HepG2 (cell line): ENCODE data around the gene PEMT. TPM values are rescaled to one million over a fixed set of nuclear protein-coding genes. Genes with fewer than 3 reads are reported as not detected.

Experiments used
- ATAC-seq: fragments of 200-7000 bp; cut with Tn5 transposase; 3 replicates; pipeline ENCODE4 v1.9.1; 2020; ENCODE audit warnings: mild to moderate bottlenecking, moderate library complexity
- BruUV-seq: library from RNA; stranded (reverse); fragments of 400-500 nt; replicated peaks from 2 replicates; lab custom pipeline; 2021; lab: Mats Ljungman, UMichigan
- CTCF ChIA-PET: fragments of 300-600 bp; formaldehyde crosslinking; extraction: SDS; loops from one replicate; lab custom pipeline; 2021; ENCODE audit warnings: low total read pairs, inconsistent platforms, low intra/inter-chr PET ratio; lab: Yijun Ruan, JAX
- POLR2A ChIA-PET: fragments of 350-600 bp; sonication (Branson Sonifier 250); formaldehyde crosslinking; loops from one replicate; lab custom pipeline; 2020; ENCODE audit warnings: antibody characterized with exemption, inconsistent platforms; lab: Yijun Ruan, JAX
- DNase-seq: peaks from one replicate; pipeline ENCODE4 v3.0.0-alpha.2; 2015; ENCODE audit warnings: low spot score
- FAIRE-seq: peaks from 3 replicates; lab custom pipeline; 2011; peaks lifted over from hg19 to GRCh38; lab: Jason Lieb, UNC
- H2AFZ ChIP-seq: one replicate; pipeline ENCODE4 v1.6.1; 2011; ENCODE audit warnings: low read length, inconsistent platforms
- H3K27ac ChIP-seq: fragments of 300-600 bp; 3 replicates; pipeline ENCODE4 v1.8.0; 2011; ENCODE audit warnings: mixed run types, mild to moderate bottlenecking, mixed read lengths, low read length, inconsistent platforms; ENCODE audit not compliant: insufficient read depth; ENCODE audit errors: extremely low read length
- H3K27me3 ChIP-seq, 2 experiments: fragments of 200-600 bp in 1 of 2; 2 replicates in 1 of 2; 3 replicates in 1 of 2; pipeline versions ENCODE4 v1.6.0 to v1.8.0; 2011; ENCODE audit warnings: low read length in 2 of 2, mild to moderate bottlenecking in 2 of 2, moderate library complexity in 2 of 2, inconsistent platforms in 1 of 2; ENCODE audit not compliant: insufficient read depth in 2 of 2, control insufficient read depth in 1 of 2
- H3K36me3 ChIP-seq, 2 experiments: fragments of 200-600 bp in 1 of 2; replicated peaks in 1 of 2; 2 replicates in 1 of 2; 3 replicates in 1 of 2; pipeline versions ENCODE4 v1.5.1 to v1.8.0; 2011; ENCODE audit warnings: low read length in 2 of 2, inconsistent platforms in 1 of 2; ENCODE audit not compliant: insufficient read depth in 2 of 2, control insufficient read depth in 1 of 2
- H3K4me1 ChIP-seq: 2 replicates; pipeline ENCODE4 v1.5.1; 2012; ENCODE audit warnings: low read length, inconsistent platforms; ENCODE audit not compliant: insufficient read depth
- H3K4me2 ChIP-seq: 2 replicates; pipeline ENCODE4 v1.6.0; 2011; ENCODE audit warnings: low read depth, low read length, inconsistent platforms
- H3K4me3 ChIP-seq, 3 experiments: fragments of 200-600 bp in 1 of 3; sonication (generic), shearing (Covaris generic) in 1 of 3; replicated peaks in 1 of 3; 2 replicates each; pipeline ENCODE4 v1.5.1; 2011 to 2016; ENCODE audit warnings: low read length in 3 of 3, inconsistent platforms in 2 of 3, low read depth in 2 of 3, mild to moderate bottlenecking in 2 of 3, control low read depth in 1 of 3, mixed read lengths in 1 of 3; ENCODE audit not compliant: insufficient read depth in 1 of 3
- H3K79me2 ChIP-seq: one replicate; pipeline ENCODE4 v1.6.1; 2011; ENCODE audit warnings: low read length, inconsistent platforms; ENCODE audit not compliant: insufficient read depth
- H3K9ac ChIP-seq: 2 replicates; pipeline ENCODE4 v1.6.0; 2011; ENCODE audit warnings: mild to moderate bottlenecking, low read depth, low read length, inconsistent platforms; ENCODE audit not compliant: insufficient read depth
- H3K9me3 ChIP-seq: 2 replicates; pipeline ENCODE4 v1.5.1; 2012; ENCODE audit warnings: mild to moderate bottlenecking, low read length
- H4K20me1 ChIP-seq: 2 replicates; pipeline ENCODE4 v1.6.0; 2011; ENCODE audit warnings: inconsistent platforms, mild to moderate bottlenecking, low read length, moderate library complexity; ENCODE audit not compliant: insufficient read depth
- CEBPG ChIP-seq: IDR thresholded peaks from 2 replicates; pipeline ENCODE4 v1.6.1; 2016
- CREB1 ChIP-seq, 2 experiments: fragments of 450-650 bp in 1 of 2; IDR thresholded peaks; 2 replicates each; pipeline ENCODE4 v1.6.1; 2016 to 2017; ENCODE audit warnings: control low read depth in 1 of 2, mild to moderate bottlenecking in 1 of 2, missing compliant biosample characterization in 1 of 2, missing genetic modification characterization in 1 of 2
- DMAP1 ChIP-seq: IDR thresholded peaks from 2 replicates; pipeline ENCODE4 v1.6.1; 2016
- KDM5B ChIP-seq: sonication (generic); formaldehyde crosslinking; IDR thresholded peaks from 2 replicates; pipeline ENCODE4 v1.4.0; 2020; ENCODE audit warnings: missing genetic modification reagents, mild to moderate bottlenecking, borderline replicate concordance
- MTA1 ChIP-seq: sonication (generic); formaldehyde crosslinking; IDR thresholded peaks from 2 replicates; pipeline ENCODE4 v1.4.0; 2020; ENCODE audit warnings: missing genetic modification reagents, mild to moderate bottlenecking, borderline replicate concordance
- RXRA ChIP-seq: sonication (generic); formaldehyde crosslinking; IDR thresholded peaks from 2 replicates; pipeline ENCODE4 v1.5.1; 2020; ENCODE audit warnings: missing genetic modification reagents
- SMYD3 ChIP-seq: sonication (generic); formaldehyde crosslinking; IDR thresholded peaks from 2 replicates; pipeline ENCODE4 v1.8.1; 2023; ENCODE audit warnings: mild to moderate bottlenecking, missing genetic modification reagents
- ZBTB4 ChIP-seq: sonication (generic); formaldehyde crosslinking; IDR thresholded peaks from 2 replicates; pipeline ENCODE4 v1.4.0; 2020; ENCODE audit warnings: missing genetic modification reagents, mild to moderate bottlenecking, borderline replicate concordance
- ZNF329 ChIP-seq: sonication (generic); formaldehyde crosslinking; IDR thresholded peaks from 2 replicates; pipeline ENCODE4 v1.9.0; 2021; ENCODE audit warnings: low read depth, mild to moderate bottlenecking, missing genetic modification reagents
- ZNF333 ChIP-seq: sonication (generic); formaldehyde crosslinking; IDR thresholded peaks from 2 replicates; pipeline ENCODE4 v1.4.0; 2020; ENCODE audit warnings: mild to moderate bottlenecking, missing genetic modification reagents, borderline replicate concordance
- ZSCAN9 ChIP-seq: IDR thresholded peaks from 2 replicates; pipeline ENCODE4 v1.6.1; 2016; ENCODE audit warnings: borderline replicate concordance
- WGBS: methylation state at CpG from one replicate; pipeline ENCODE4 v1.1.6; 2017; ENCODE audit warnings: low lambda C conversion rate; 5-methylcytosine and 5-hydroxymethylcytosine counted together
- in situ Hi-C: cut with HindIII; loops from 2 replicates; pipeline ENCODE4 v1.10.0; 2017; ENCODE audit warnings: low pct_unique_long_range_greater_than_20kb; ENCODE audit not compliant: extremely low pct_ligation_motif_present
- intact Hi-C: fragments of 100-400 bp; cut with micrococcal nuclease; formaldehyde crosslinking; loops from one replicate; pipeline ENCODE4 v1.10.0; 2022; ENCODE audit not compliant: unreplicated experiment
- polyA plus RNA-seq, 8 experiments: library from polyadenylated mRNA; depleted of rRNA in 3 of 8; stranded (reverse) in 7 of 8; unstranded in 1 of 8; fragments of >200 nt; fragmentation: Illumina TruSeq in 4 of 8; extraction: Trizol in 4 of 8; gene quantifications; 2 replicates each; pipeline versions ENCODE4 v1.2.1 to v1.2.3, GENCODE V29; 2011 to 2016; ENCODE audit warnings: low read depth in 4 of 8, missing spikeins in 1 of 8, mixed read lengths in 1 of 8; ENCODE audit not compliant: insufficient read depth in 1 of 8
- total RNA-seq, 5 experiments: library from RNA; depleted of rRNA; stranded (reverse); fragments of >200 nt; fragmentation: Illumina TruSeq; extraction: Trizol; gene quantifications; 2 replicates each; pipeline ENCODE4 v1.2.3, GENCODE V29; 2016; ENCODE audit warnings: low read depth in 1 of 5

PEMT gene
- total and polyA plus RNA-seq, 2 of the 13 experiments (the other 11 are each of a cell fraction or from before 2014, with no cell fraction given) = 31.7 to 43.6 TPM

- peak; percentile 69; the same call in 1 of the 2 replicates for TF ChIP-seq KDM5B (CRISPR knock-in tag)
- TF ChIP-seq DMAP1 (CRISPR knock-in tag) = no peak
- TF ChIP-seq ZNF329 (CRISPR knock-in tag) = no peak
- TF ChIP-seq SMYD3 (CRISPR knock-in tag) = no peak
- no peak for TF ChIP-seq CREB1 (IDR thresholded peaks at IDR 0.05)
- no peak for TF ChIP-seq CREB1 (CRISPR knock-in tag; IDR thresholded peaks at IDR 0.05)
- TF ChIP-seq ZSCAN9 (CRISPR knock-in tag) = no peak
- peak; percentile 64; the same call in 1 of the 2 replicates for TF ChIP-seq MTA1 (CRISPR knock-in tag)
Observed at GRCh38 chr17:17582372-17582771, 9.1 kb downstream of the PEMT start (continued).

- intact Hi-C loops (no loop called here), in situ Hi-C loops (no loop called here)
- Histone ChIP-seq H3K4me1 (peaks cover 59% of the 10 kb centered on the region), H3K36me3 (peaks cover 0 to 1% of the 10 kb centered on the region in 2 experiments; a peak in 2 of 5 replicates), H3K4me3 (peak overlapping the region in 1 of 3 experiments; percentile 55; a peak in 2 of 6 replicates), H3K4me2 (peak overlapping the region; percentile 81), H3K9me3 (no peaks in the 10 kb centered on the region), H3K9ac (peak overlapping the region; percentile 73), H3K27me3 (no peaks in the 10 kb centered on the region), H4K20me1 (no peaks in the 10 kb centered on the region), H2AFZ (no peak overlapping the region), H3K79me2 (peaks cover 7% of the 10 kb centered on the region), H3K27ac (peak overlapping the region; percentile 94)
- no peak for FAIRE-seq
- ATAC-seq = no peak; the same call in 2 of the 3 replicates
- BruUV-seq = no TSS peak
- POLR2A ChIA-PET = interaction anchor here (1.3 to 5.3 kb wide), 4 partner anchors 10 to 85 kb away, joined by 7 to 49 read pairs (median 22); partner anchors contain the start of genes PEMT and RASD1
- WGBS = 39% methylated on average over 5 of the region's 6 CpGs
- no peak for TF ChIP-seq RXRA (CRISPR knock-in tag)
- 0 out of 2 replicates have a peak, but pooled peaks have one; percentile 8 for TF ChIP-seq CEBPG (CRISPR knock-in tag)
- peak; percentile 17; the same call in 1 of the 2 replicates for TF ChIP-seq ZBTB4 (CRISPR knock-in tag)
- 0 out of 2 replicates have a peak, but pooled peaks have one; percentile 5 for TF ChIP-seq ZNF333
- CTCF ChIA-PET = no interaction called here
- no peak for DNase-seq
Observed at GRCh38 chr17:17581509-17581908, 10.0 kb downstream of the PEMT start.
